ENCODE measurements around the gene KCTD4.

GRCh38 chr13:45232591-45232990, 31.7 kb upstream of the KCTD4 start:
- TF ChIP-seq CTCF (IDR thresholded peaks at IDR 0.05) (no peak), ZFX (IDR thresholded peaks at IDR 0.05; ENCODE audit: borderline replicate concordance) (no peak)
